OCI-LY7 (cell line): ENCODE measurements around the gene RNF123. TPM values are rescaled to one million over a fixed set of nuclear protein-coding genes. Genes with fewer than 3 reads are reported as not detected.

Experiments
- BruUV-seq: library from RNA; stranded (reverse); fragments of 400-500 nt; replicated peaks from 2 replicates; lab custom pipeline; 2021; lab: Mats Ljungman, UMichigan
- CTCF ChIA-PET: fragments of 300-600 bp; sonication (Branson Sonifier 250); formaldehyde crosslinking; loops from one replicate; lab custom pipeline; 2022; ENCODE audit warnings: antibody characterized with exemption; ENCODE audit not compliant: unreplicated experiment; lab: Charles Lee
- POLR2A ChIA-PET: fragments of 300-600 bp; sonication (Branson Sonifier 250); formaldehyde crosslinking; loops from one replicate; lab custom pipeline; 2022; ENCODE audit warnings: antibody characterized with exemption; lab: Charles Lee
- DNase-seq: peaks from one replicate; pipeline ENCODE4 v3.0.0-alpha.2; 2015; ENCODE audit warnings: low spot score
- H2AFZ ChIP-seq: fragments of 200-600 bp; sonication (generic), shearing (Covaris generic); 2 replicates; pipeline ENCODE4 v1.6.1; 2014; ENCODE audit warnings: mild to moderate bottlenecking, antibody characterized with exemption, low read length, moderate library complexity
- H3K27ac ChIP-seq: fragments of 200-600 bp; sonication (generic); 2 replicates; pipeline ENCODE4 v1.5.1; 2014; ENCODE audit warnings: mixed run types, low read depth, mild to moderate bottlenecking, moderate library complexity, low read length, inconsistent platforms; ENCODE audit not compliant: poor library complexity, severe bottlenecking
- H3K36me3 ChIP-seq: fragments of 200-600 bp; sonication (generic); 2 replicates; pipeline ENCODE4 v1.6.1; 2014; ENCODE audit warnings: mild to moderate bottlenecking, antibody characterized with exemption, low read length, moderate library complexity, mixed read lengths; ENCODE audit not compliant: insufficient read depth
- H3K4me1 ChIP-seq: fragments of 200-600 bp; sonication (generic); 2 replicates; pipeline ENCODE4 v1.5.1; 2014; ENCODE audit warnings: mild to moderate bottlenecking, low read length; ENCODE audit not compliant: insufficient read depth, poor library complexity, severe bottlenecking
- H3K4me2 ChIP-seq: fragments of 200-600 bp; sonication (generic); 2 replicates; pipeline ENCODE4 v1.6.1; 2014; ENCODE audit warnings: mild to moderate bottlenecking, low read length
- H3K4me3 ChIP-seq: fragments of 200-600 bp; sonication (generic); 2 replicates; pipeline ENCODE4 v1.5.1; 2014; ENCODE audit warnings: mild to moderate bottlenecking, low read depth, low read length; ENCODE audit not compliant: poor library complexity, severe bottlenecking
- H3K79me2 ChIP-seq: fragments of 200-600 bp; sonication (generic); 2 replicates; pipeline ENCODE4 v1.6.1; 2016; ENCODE audit warnings: low read depth, mild to moderate bottlenecking, low read length, moderate library complexity, mixed read lengths; ENCODE audit not compliant: insufficient read depth
- H3K9me2 ChIP-seq: fragments of 200-600 bp; sonication (generic); 2 replicates; pipeline ENCODE4 v1.6.1; 2016; ENCODE audit warnings: mild to moderate bottlenecking, low read length, mixed read lengths; ENCODE audit not compliant: insufficient read depth
- H3K9me3 ChIP-seq: fragments of 200-600 bp; sonication (generic); 2 replicates; pipeline ENCODE4 v1.6.1; 2014; ENCODE audit warnings: mild to moderate bottlenecking, mixed run types, low read length, mixed read lengths
- H4K20me1 ChIP-seq: fragments of 200-600 bp; sonication (generic); 2 replicates; pipeline ENCODE4 v1.6.1; 2014; ENCODE audit warnings: mild to moderate bottlenecking, antibody characterized with exemption, low read length, moderate library complexity, mixed read lengths; ENCODE audit not compliant: insufficient read depth
- CTCF ChIP-seq: fragments of 200-600 bp; sonication (generic); conservative IDR thresholded peaks from 2 replicates; pipeline ENCODE4 v1.5.1; 2014; ENCODE audit warnings: mild to moderate bottlenecking, antibody characterized with exemption, low read length, moderate library complexity, mixed read lengths
- EZH2phosphoT487 ChIP-seq: fragments of 200-600 bp; sonication (generic); IDR thresholded peaks from 2 replicates; pipeline ENCODE4 v1.6.1; 2018; ENCODE audit warnings: low read depth, borderline replicate concordance, mild to moderate bottlenecking, mixed run types, antibody characterized with exemption, low read length, moderate library complexity, mixed read lengths
- intact Hi-C: fragments of 100-400 bp; cut with micrococcal nuclease; formaldehyde crosslinking; loops from one replicate; pipeline ENCODE4 v1.10.0; 2022; ENCODE audit not compliant: unreplicated experiment
- total RNA-seq, 2 experiments: library from RNA; depleted of rRNA in 1 of 2; stranded (reverse); fragments of >200 nt in 1 of 2; shearing (Covaris generic) in 1 of 2; gene quantifications; 2 replicates each; pipeline ENCODE4 v1.2.3, GENCODE V29; 2014 to 2022

Gene RNF123
- total RNA-seq, 2 experiments from 2014 or later = 20.8 to 48.4 TPM

DNA sequence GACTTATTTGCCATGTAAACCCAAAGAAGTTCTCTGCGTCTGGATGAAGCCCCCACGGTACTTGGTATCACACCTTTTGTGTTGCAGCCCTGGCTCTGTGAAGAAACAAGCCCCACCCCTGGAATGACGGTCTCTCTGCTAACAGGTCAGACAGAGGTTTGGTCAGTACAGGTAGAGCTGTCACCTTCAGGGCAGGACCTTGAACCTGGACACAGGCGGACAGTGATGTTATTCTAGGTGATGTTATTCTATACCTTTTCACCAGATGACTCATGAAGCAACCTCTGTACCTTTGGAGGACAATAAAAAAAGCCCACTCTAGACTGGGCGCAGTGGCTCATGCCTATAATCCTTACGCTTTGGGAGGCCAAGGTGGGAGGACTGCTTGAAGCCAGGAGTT, 45.4 kb downstream of the RNF123 start:
- no peaks in the 10 kb centered on the region for H4K20me1 ChIP-seq
- peaks cover 75% of the 10 kb centered on the region for H3K36me3 ChIP-seq
- H2AFZ ChIP-seq = no peak overlapping the region
- TF ChIP-seq CTCF (no peak), EZH2phosphoT487 (no peak)
- H3K9me3 ChIP-seq = no peaks in the 10 kb centered on the region
- CTCF ChIA-PET = no interaction called here
- BruUV-seq = no TSS peak
- no peak overlapping the region for H3K27ac ChIP-seq
- H3K4me2 ChIP-seq = no peak overlapping the region
- no peaks in the 10 kb centered on the region for H3K9me2 ChIP-seq
- H3K79me2 ChIP-seq = no peaks in the 10 kb centered on the region
- H3K4me1 ChIP-seq = no peaks in the 10 kb centered on the region
- H3K4me3 ChIP-seq = no peak overlapping the region
- intact Hi-C loops = no loop called here
- POLR2A ChIA-PET = interaction anchor here (1.5 kb wide), 1 partner anchor 10 kb away, joined by 4 read pairs; no protein-coding TSS in a partner anchor
- no peak for DNase-seq

DNA sequence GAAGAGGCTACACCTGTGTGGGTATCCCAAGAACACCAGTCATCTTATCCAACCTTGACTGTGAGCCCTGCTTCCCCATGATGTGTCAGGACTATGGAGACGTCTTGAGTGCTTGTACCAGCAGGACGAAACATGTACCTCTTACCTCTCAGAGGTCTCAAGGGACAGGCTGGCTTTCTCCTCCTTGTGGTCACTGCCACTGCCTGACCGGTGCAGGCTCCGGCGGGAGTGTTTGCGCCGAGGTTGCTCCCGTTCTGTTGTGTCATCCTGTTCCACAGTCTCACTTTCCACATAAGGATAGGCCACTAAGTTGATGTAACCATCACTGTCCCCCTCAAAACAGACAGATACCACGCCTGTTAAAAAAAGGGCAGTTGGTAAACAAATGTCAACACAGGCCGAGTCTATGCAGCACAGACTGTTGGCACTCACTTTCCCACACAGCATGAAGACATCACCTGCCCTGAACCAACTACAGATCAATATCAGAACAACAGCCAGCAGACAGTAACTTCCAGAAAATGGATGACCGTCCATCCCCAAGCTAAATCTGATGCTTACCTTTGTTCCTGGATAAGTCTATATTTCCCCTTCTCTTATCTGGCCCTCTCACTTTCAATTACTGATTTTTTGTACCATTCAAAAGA, 48.8 kb downstream of the RNF123 start:
- no TSS peak for BruUV-seq
- ChIA-PET CTCF (no interaction called here), POLR2A (no interaction called here)
- Histone ChIP-seq H3K79me2 (no peaks in the 10 kb centered on the region), H3K9me3 (no peaks in the 10 kb centered on the region), H3K4me2 (no peak overlapping the region), H4K20me1 (no peaks in the 10 kb centered on the region), H3K4me3 (no peak overlapping the region), H3K36me3 (peaks cover 46% of the 10 kb centered on the region), H3K9me2 (no peaks in the 10 kb centered on the region), H2AFZ (no peak overlapping the region), H3K4me1 (no peaks in the 10 kb centered on the region), H3K27ac (no peak overlapping the region)
- intact Hi-C loops = no loop called here
- TF ChIP-seq CTCF (no peak), EZH2phosphoT487 (no peak)
- DNase-seq = no peak

GRCh38 chr3:49740427-49740826, 51.1 kb downstream of the RNF123 start:
- Histone ChIP-seq H3K4me2 (no peak overlapping the region), H3K36me3 (peaks cover 33% of the 10 kb centered on the region), H3K79me2 (no peaks in the 10 kb centered on the region), H3K9me2 (no peaks in the 10 kb centered on the region), H4K20me1 (no peaks in the 10 kb centered on the region), H2AFZ (no peak overlapping the region), H3K4me3 (no peak overlapping the region), H3K27ac (no peak overlapping the region), H3K9me3 (no peaks in the 10 kb centered on the region), H3K4me1 (no peaks in the 10 kb centered on the region)
- ChIA-PET CTCF (no interaction called here), POLR2A (no interaction called here)
- no peak for DNase-seq
- intact Hi-C loops = no loop called here
- BruUV-seq = no TSS peak
- TF ChIP-seq CTCF (no peak), EZH2phosphoT487 (no peak)
